HG03159 (cell line): Measurements from ENCODE around the gene ASTL.

Source experiments
- ATAC-seq: cut with Tn5 transposase; IDR thresholded peaks from one replicate; pipeline ENCODE4 v1.9.1; 2021; ENCODE audit warnings: mild to moderate bottlenecking, moderate library complexity; ENCODE audit not compliant: unreplicated experiment

Gene ASTL

GRCh38 chr2:96102596-96103186 lies 35.6 kb downstream of the ASTL start:
- ATAC-seq, result no peak

GRCh38 chr2:96100893-96101304 lies 37.4 kb downstream of the ASTL start:
- no peak for ATAC-seq

- no peak for ATAC-seq
Observed at GRCh38 chr2:96099861-96100798, 38.2 kb downstream of the ASTL start.

- no peak for ATAC-seq
Observed at GRCh38 chr2:96098900-96099590, 39.3 kb downstream of the ASTL start.

GRCh38 chr2:96097951-96098823 lies 40.1 kb downstream of the ASTL start:
- ATAC-seq, result no peak

GRCh38 chr2:96097441-96097840 lies 40.9 kb downstream of the ASTL start:
- ATAC-seq, result no peak

- no peak for ATAC-seq
Observed at GRCh38 chr2:96095116-96095636, 43.1 kb downstream of the ASTL start.

- no peak for ATAC-seq
Observed at GRCh38 chr2:96093528-96093927, 44.8 kb downstream of the ASTL start.

- ATAC-seq, result no peak
Observed at GRCh38 chr2:96092951-96093350, 45.4 kb downstream of the ASTL start.

GRCh38 chr2:96092573-96092877 lies 45.8 kb downstream of the ASTL start:
- no peak for ATAC-seq

GRCh38 chr2:96091711-96092572 lies 46.4 kb downstream of the ASTL start:
- no peak for ATAC-seq

- ATAC-seq, result no peak
Observed at GRCh38 chr2:96091141-96091710, 47.1 kb downstream of the ASTL start.

GRCh38 chr2:96090196-96090926 lies 47.9 kb downstream of the ASTL start:
- ATAC-seq, result no peak

GRCh38 chr2:96089356-96090195 lies 48.7 kb downstream of the ASTL start:
- no peak for ATAC-seq

GRCh38 chr2:96088340-96089335 lies 49.7 kb downstream of the ASTL start:
- ATAC-seq, result no peak

GRCh38 chr2:96087130-96087529 lies 51.2 kb downstream of the ASTL start:
- ATAC-seq, result no peak
